ENCODE data around the gene ANKRD35.
"Not testable (repeated sequence)": the region's sequence is repeated elsewhere in the genome, so short reads cannot be mapped to it uniquely, and the experiment has no call there.

Gene ANKRD35

GRCh38 chr1:145885738-145886287 is at the start of gene ANKRD35:
Gene ANKRD35, minus strand, starts transcription at chr1:145885866. Its CDS starts 108 bp downstream, at chr1:145885758.
- peak; percentile 43 to 76 for DNase-seq (ENCODE audit: low read depth in 2 of 2)

- DNase-seq (ENCODE audit: low read depth in 2 of 2) = not testable (repeated sequence)
Measured at GRCh38 chr1:145932522-145933009, 46.9 kb upstream of the ANKRD35 start.

GRCh38 chr1:145927916-145928643 is 42.4 kb upstream of the ANKRD35 start:
- DNase-seq (ENCODE audit: low read depth in 2 of 2) = no peak

GRCh38 chr1:145927063-145927886 is 41.6 kb upstream of the ANKRD35 start, which contains the start of gene RBM8A:
Gene RBM8A, minus strand, starts transcription at chr1:145927484. Its CDS starts 58 bp downstream, at chr1:145927426.
- peak; percentile 74 to 84 for DNase-seq (ENCODE audit: low read depth in 2 of 2)

GRCh38 chr1:145926686-145927062 is 41.0 kb upstream of the ANKRD35 start:
- DNase-seq (ENCODE audit: low read depth in 2 of 2) = peak in 1 of 2 donors; percentile 30

- DNase-seq (ENCODE audit: low read depth in 2 of 2) = no peak
Measured at GRCh38 chr1:145922266-145922665, 36.6 kb upstream of the ANKRD35 start.

- DNase-seq (ENCODE audit: low read depth in 2 of 2) = not testable (repeated sequence)
Measured at GRCh38 chr1:145920297-145920696, 34.6 kb upstream of the ANKRD35 start.

- no peak for DNase-seq (ENCODE audit: low read depth in 2 of 2)
Measured at GRCh38 chr1:145918992-145919939, 33.6 kb upstream of the ANKRD35 start.

- DNase-seq (ENCODE audit: low read depth in 2 of 2) = peak; percentile 76 to 88
Measured at GRCh38 chr1:145918144-145918991, 32.7 kb upstream of the ANKRD35 start, which contains the start of gene PEX11B. Gene PEX11B, minus strand, starts transcription at chr1:145918717. Its CDS starts 29 bp downstream, at chr1:145918688.

- no peak for DNase-seq (ENCODE audit: low read depth in 2 of 2)
Measured at GRCh38 chr1:145917595-145917994, 31.9 kb upstream of the ANKRD35 start.

- no peak for DNase-seq (ENCODE audit: low read depth in 2 of 2)
Measured at GRCh38 chr1:145916745-145917144, 31.1 kb upstream of the ANKRD35 start.

- DNase-seq (ENCODE audit: low read depth in 2 of 2) = no peak
Measured at GRCh38 chr1:145912128-145912641, 26.5 kb upstream of the ANKRD35 start.

- DNase-seq (ENCODE audit: low read depth in 2 of 2) = no peak
Measured at GRCh38 chr1:145908653-145909052, 23.0 kb upstream of the ANKRD35 start.

GRCh38 chr1:145906954-145907753 is 21.5 kb upstream of the ANKRD35 start:
- no peak for DNase-seq (ENCODE audit: low read depth in 2 of 2)

GRCh38 chr1:145901312-145902021 is 15.8 kb upstream of the ANKRD35 start:
- DNase-seq (ENCODE audit: low read depth in 2 of 2) = no peak

GRCh38 chr1:145898756-145899155 is 13.1 kb upstream of the ANKRD35 start:
- no peak for DNase-seq (ENCODE audit: low read depth in 2 of 2)

- no peak for DNase-seq (ENCODE audit: low read depth in 2 of 2)
Measured at GRCh38 chr1:145897969-145898368, 12.3 kb upstream of the ANKRD35 start.

GRCh38 chr1:145895471-145895870 is 9.8 kb upstream of the ANKRD35 start:
- no peak for DNase-seq (ENCODE audit: low read depth in 2 of 2)

Measured in stimulated activated CD4-positive, alpha-beta T cell treated with anti-CD3 and anti-CD28 coated beads, Interleukin-1b, Interleukin-23, amount 100 ng/mL, for 1 hour (primary cell).